GM13977 (cell line): ENCODE measurements around the gene FAM170B.

Source experiments
- DNase-seq: peaks from one replicate; pipeline ENCODE4 v3.0.0; 2012; ENCODE audit warnings: low spot score
- in situ Hi-C: fragments of 300-500 bp; cut with MboI; formaldehyde crosslinking; loops from one replicate; pipeline ENCODE4 v1.12.0; 2022; ENCODE audit warnings: low sequenced_read_pairs, low pct_unique_long_range_greater_than_20kb, mixed read lengths, inconsistent platforms; ENCODE audit not compliant: unreplicated experiment
- TF ChIP-seq, protein P1 (sequence below): IDR thresholded peaks from 2 replicates; pipeline ENCODE4 v1.5.1; 2012; ENCODE audit warnings: mild to moderate bottlenecking, control low read depth; ENCODE audit not compliant: insufficient read depth; ENCODE audit errors: extremely low read depth, missing control alignments

The FAM170B gene

GRCh38 chr10:49153115-49153514 lies 19.3 kb upstream of the FAM170B start:
- TF ChIP-seq, protein P1, sequence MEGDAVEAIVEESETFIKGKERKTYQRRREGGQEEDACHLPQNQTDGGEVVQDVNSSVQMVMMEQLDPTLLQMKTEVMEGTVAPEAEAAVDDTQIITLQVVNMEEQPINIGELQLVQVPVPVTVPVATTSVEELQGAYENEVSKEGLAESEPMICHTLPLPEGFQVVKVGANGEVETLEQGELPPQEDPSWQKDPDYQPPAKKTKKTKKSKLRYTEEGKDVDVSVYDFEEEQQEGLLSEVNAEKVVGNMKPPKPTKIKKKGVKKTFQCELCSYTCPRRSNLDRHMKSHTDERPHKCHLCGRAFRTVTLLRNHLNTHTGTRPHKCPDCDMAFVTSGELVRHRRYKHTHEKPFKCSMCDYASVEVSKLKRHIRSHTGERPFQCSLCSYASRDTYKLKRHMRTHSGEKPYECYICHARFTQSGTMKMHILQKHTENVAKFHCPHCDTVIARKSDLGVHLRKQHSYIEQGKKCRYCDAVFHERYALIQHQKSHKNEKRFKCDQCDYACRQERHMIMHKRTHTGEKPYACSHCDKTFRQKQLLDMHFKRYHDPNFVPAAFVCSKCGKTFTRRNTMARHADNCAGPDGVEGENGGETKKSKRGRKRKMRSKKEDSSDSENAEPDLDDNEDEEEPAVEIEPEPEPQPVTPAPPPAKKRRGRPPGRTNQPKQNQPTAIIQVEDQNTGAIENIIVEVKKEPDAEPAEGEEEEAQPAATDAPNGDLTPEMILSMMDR: no peak
- in situ Hi-C loops: no loop called here
- DNase-seq: no peak

- DNase-seq: no peak
- TF ChIP-seq, protein P1: no peak
- in situ Hi-C loops: no loop called here
Observed at GRCh38 chr10:49152663-49153062, 18.8 kb upstream of the FAM170B start.

- TF ChIP-seq, protein P1: no peak
- no peak for DNase-seq
- in situ Hi-C loops: no loop called here
Observed at GRCh38 chr10:49152037-49152436, 18.2 kb upstream of the FAM170B start.

DNA sequence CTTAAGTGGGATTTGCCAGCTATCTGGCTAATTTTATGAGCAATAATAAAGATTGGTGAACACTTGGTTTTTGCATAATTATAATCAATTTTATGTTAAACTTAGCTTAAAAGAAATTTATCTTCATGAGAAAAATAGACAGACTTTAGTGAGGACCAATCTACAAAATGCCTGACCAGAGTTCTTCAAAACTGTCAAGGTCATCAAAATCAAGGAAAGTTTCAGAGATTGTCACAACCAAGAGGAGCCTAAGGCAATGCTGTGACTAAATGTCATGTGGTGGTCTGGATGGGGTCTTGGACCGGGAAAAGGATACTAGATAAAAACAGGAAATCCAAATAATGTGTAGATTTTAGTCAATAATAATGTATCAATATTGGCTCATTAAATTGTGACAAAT lies 17.7 kb upstream of the FAM170B start:
- in situ Hi-C loops: no loop called here
- TF ChIP-seq, protein P1: no peak
- no peak for DNase-seq

DNA sequence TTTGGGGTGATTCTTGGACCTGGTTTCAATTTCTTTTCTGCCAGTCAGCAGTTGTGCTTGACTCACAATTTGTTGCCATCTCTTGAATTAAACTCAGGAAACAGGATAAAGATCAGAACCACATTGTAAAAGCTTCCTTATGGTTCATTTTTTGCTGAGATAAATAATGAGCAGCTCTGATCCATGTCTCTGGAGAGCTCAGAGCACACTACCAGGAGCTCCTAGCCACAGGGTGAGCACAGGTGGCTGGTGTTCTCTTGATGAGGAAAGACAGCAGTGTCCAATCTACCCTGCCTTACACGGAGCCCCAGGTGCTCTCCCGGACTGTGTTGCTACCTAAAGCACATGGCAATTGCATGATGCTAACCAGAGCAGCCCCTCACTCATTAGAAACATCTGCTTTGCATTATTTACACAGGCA lies 17.2 kb upstream of the FAM170B start:
- TF ChIP-seq, protein P1: no peak
- in situ Hi-C loops: no loop called here
- no peak for DNase-seq

DNA sequence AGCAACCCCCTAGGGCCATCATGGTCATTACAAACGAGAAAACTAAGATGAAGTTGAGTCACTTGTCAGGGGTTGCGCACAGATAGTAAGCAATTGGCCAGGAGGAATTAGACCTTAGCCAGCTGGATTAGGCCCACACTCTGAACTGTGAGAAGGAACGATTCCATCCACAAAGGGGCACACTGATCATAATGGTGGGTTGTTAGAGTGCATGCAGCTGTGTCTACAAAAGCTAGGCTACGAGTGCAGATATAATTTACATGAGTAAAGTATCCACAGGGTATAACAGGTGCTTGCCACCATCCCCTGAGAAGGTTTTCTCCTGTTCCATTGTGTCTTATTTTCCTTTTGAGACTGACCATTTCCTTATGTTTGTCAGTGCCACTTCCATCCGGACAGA lies 16.6 kb upstream of the FAM170B start:
- TF ChIP-seq, protein P1: no peak
- in situ Hi-C loops: no loop called here
- DNase-seq: no peak

- in situ Hi-C loops: no loop called here
- TF ChIP-seq, protein P1: no peak
- no peak for DNase-seq
Observed at GRCh38 chr10:49149881-49150280, 16.1 kb upstream of the FAM170B start.
